ENCODE measurements around the gene MYF6.

The MYF6 gene

DNA sequence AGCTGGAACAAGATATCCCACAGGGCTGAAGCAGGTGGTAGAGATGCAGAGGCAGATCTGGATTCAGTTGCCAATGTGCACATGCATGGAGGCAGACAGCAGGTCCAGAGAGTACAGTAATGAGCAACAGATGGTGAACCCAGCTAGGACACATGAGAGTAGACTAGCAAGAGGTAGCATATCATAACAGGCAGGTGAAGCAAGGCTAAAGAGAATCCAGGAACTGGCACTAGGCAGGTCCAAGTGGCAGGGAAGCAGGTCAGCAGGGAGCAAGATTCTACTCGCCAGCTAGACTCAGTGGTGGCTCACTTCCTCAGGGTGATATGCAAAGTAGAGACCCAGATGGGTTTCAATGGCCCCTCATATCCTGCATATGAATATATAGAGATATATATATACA, 15.3 kb upstream of the MYF6 start:
- H3F3A ChIP-seq (ENCODE audit: insufficient read depth): no peaks in the 10 kb centered on the region
- no peak overlapping the region for H3K4me3 ChIP-seq (ENCODE audit: insufficient read depth, low read length, poor library complexity, severe bottlenecking)
- peaks cover 3% of the 10 kb centered on the region; the same call in 1 of the 2 replicates for H3K9me2 ChIP-seq (replicated peaks; ENCODE audit: insufficient read depth, low read length)
- no peak overlapping the region for H3K9ac ChIP-seq (ENCODE audit: low read length)
- no peaks in the 10 kb centered on the region for H4K20me1 ChIP-seq (ENCODE audit: low read depth, low read length)
- TF ChIP-seq EZH2phosphoT487 (conservative IDR thresholded peaks at IDR 0.05; ENCODE audit: low read length): no peak
- no peak overlapping the region for H3K27ac ChIP-seq (ENCODE audit: low read depth, low read length)
- H2AFZ ChIP-seq (ENCODE audit: low read depth, low read length, severe bottlenecking): no peak overlapping the region
- H3K4me2 ChIP-seq (ENCODE audit: low read depth, low read length, poor library complexity, severe bottlenecking): no peak overlapping the region
- no peaks in the 10 kb centered on the region for H3K36me3 ChIP-seq (ENCODE audit: low read length)
- no peaks in the 10 kb centered on the region for H3K79me2 ChIP-seq (ENCODE audit: insufficient read depth, low read length)
- H3K27me3 ChIP-seq (ENCODE audit: low read length): no peaks in the 10 kb centered on the region
- no peaks in the 10 kb centered on the region for H3K9me3 ChIP-seq (ENCODE audit: insufficient read depth, low read length)

DNA sequence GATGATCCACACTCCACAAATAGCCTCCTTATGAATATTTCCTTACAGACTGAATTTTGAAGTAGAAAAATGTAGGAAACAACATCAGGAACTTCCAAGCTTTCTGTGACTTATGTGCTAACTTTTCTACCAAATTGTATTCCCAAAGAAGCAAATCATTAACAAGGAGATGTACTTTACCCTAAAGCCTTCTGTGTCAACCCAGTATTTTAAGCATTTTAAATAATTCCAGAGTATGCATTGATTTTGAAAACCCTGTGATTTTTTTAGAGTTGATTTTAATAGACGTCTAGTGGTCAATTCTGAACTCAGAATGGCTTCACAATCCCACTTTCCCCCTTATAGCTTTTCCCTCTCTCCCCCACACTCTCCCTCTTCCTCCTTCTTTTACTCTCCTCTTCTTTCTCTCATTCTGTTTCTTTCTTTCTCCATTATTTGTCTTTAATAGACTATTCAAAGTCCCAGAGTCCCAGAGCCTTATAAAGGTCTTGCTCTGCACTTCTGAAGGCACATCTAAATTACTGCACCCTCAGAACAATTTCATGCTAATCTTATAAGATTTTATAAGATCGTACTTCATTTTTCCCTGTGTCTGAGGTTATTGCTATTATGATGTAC, 10.1 kb upstream of the MYF6 start:
- no peaks in the 10 kb centered on the region for H3K27me3 ChIP-seq (ENCODE audit: low read length)
- no peaks in the 10 kb centered on the region for H3K9me3 ChIP-seq (ENCODE audit: insufficient read depth, low read length)
- no peak overlapping the region for H2AFZ ChIP-seq (ENCODE audit: low read depth, low read length, severe bottlenecking)
- H3F3A ChIP-seq (ENCODE audit: insufficient read depth): no peaks in the 10 kb centered on the region
- TF ChIP-seq, protein P1, sequence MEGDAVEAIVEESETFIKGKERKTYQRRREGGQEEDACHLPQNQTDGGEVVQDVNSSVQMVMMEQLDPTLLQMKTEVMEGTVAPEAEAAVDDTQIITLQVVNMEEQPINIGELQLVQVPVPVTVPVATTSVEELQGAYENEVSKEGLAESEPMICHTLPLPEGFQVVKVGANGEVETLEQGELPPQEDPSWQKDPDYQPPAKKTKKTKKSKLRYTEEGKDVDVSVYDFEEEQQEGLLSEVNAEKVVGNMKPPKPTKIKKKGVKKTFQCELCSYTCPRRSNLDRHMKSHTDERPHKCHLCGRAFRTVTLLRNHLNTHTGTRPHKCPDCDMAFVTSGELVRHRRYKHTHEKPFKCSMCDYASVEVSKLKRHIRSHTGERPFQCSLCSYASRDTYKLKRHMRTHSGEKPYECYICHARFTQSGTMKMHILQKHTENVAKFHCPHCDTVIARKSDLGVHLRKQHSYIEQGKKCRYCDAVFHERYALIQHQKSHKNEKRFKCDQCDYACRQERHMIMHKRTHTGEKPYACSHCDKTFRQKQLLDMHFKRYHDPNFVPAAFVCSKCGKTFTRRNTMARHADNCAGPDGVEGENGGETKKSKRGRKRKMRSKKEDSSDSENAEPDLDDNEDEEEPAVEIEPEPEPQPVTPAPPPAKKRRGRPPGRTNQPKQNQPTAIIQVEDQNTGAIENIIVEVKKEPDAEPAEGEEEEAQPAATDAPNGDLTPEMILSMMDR (IDR thresholded peaks at IDR 0.05; ENCODE audit: insufficient read depth, low read length, poor library complexity, severe bottlenecking): no peak
- TF ChIP-seq EZH2phosphoT487 (conservative IDR thresholded peaks at IDR 0.05; ENCODE audit: low read length): no peak
- H3K4me2 ChIP-seq (ENCODE audit: low read depth, low read length, poor library complexity, severe bottlenecking): no peak overlapping the region
- no peaks in the 10 kb centered on the region for H4K20me1 ChIP-seq (ENCODE audit: low read depth, low read length)
- H3K27ac ChIP-seq (ENCODE audit: low read depth, low read length): no peak overlapping the region
- H3K9ac ChIP-seq (ENCODE audit: low read length): no peak overlapping the region
- no peak overlapping the region for H3K4me3 ChIP-seq (ENCODE audit: insufficient read depth, low read length, poor library complexity, severe bottlenecking)
- no peaks in the 10 kb centered on the region for H3K36me3 ChIP-seq (ENCODE audit: low read length)
- H3K79me2 ChIP-seq (ENCODE audit: insufficient read depth, low read length): no peaks in the 10 kb centered on the region
- H3K9me2 ChIP-seq (replicated peaks; ENCODE audit: insufficient read depth, low read length): no peaks in the 10 kb centered on the region

DNA sequence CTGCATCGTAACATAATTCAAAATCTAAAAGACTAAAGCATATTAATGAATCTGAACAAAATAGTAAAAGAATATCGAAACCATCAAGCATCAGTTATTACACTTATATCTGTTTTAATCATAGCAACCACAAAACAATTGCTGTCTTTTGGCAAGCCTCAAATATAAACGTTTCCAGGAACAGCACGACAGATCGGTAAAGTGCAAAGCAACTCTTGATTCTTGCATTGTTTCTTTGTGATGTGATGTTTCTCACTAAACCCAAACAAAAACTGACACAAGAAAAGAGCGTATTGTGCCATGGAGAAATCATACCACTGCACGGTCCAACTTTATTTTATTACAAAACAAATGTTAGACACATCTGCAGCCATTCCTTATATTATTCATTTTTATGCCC, 9.2 kb upstream of the MYF6 start:
- no peaks in the 10 kb centered on the region for H4K20me1 ChIP-seq (ENCODE audit: low read depth, low read length)
- no peak overlapping the region for H2AFZ ChIP-seq (ENCODE audit: low read depth, low read length, severe bottlenecking)
- H3K4me2 ChIP-seq (ENCODE audit: low read depth, low read length, poor library complexity, severe bottlenecking): no peak overlapping the region
- H3K27ac ChIP-seq (ENCODE audit: low read depth, low read length): no peak overlapping the region
- H3K4me3 ChIP-seq (ENCODE audit: insufficient read depth, low read length, poor library complexity, severe bottlenecking): no peak overlapping the region
- no peak for TF ChIP-seq EZH2phosphoT487 (conservative IDR thresholded peaks at IDR 0.05; ENCODE audit: low read length)
- TF ChIP-seq, protein P1 (IDR thresholded peaks at IDR 0.05; ENCODE audit: insufficient read depth, low read length, poor library complexity, severe bottlenecking): no peak
- H3F3A ChIP-seq (ENCODE audit: insufficient read depth): no peaks in the 10 kb centered on the region
- no peaks in the 10 kb centered on the region for H3K79me2 ChIP-seq (ENCODE audit: insufficient read depth, low read length)
- no peaks in the 10 kb centered on the region for H3K9me3 ChIP-seq (ENCODE audit: insufficient read depth, low read length)
- H3K9ac ChIP-seq (ENCODE audit: low read length): no peak overlapping the region
- H3K27me3 ChIP-seq (ENCODE audit: low read length): no peaks in the 10 kb centered on the region
- H3K9me2 ChIP-seq (replicated peaks; ENCODE audit: insufficient read depth, low read length): no peaks in the 10 kb centered on the region
- no peaks in the 10 kb centered on the region for H3K36me3 ChIP-seq (ENCODE audit: low read length)

- H3K9ac ChIP-seq (ENCODE audit: low read length): no peak overlapping the region
- H3K4me2 ChIP-seq (ENCODE audit: low read depth, low read length, poor library complexity, severe bottlenecking): no peak overlapping the region
- no peaks in the 10 kb centered on the region for H3K36me3 ChIP-seq (ENCODE audit: low read length)
- no peak for TF ChIP-seq EZH2phosphoT487 (conservative IDR thresholded peaks at IDR 0.05; ENCODE audit: low read length)
- TF ChIP-seq, protein P1 (IDR thresholded peaks at IDR 0.05; ENCODE audit: insufficient read depth, low read length, poor library complexity, severe bottlenecking): no peak
- H3K27ac ChIP-seq (ENCODE audit: low read depth, low read length): no peak overlapping the region
- H2AFZ ChIP-seq (ENCODE audit: low read depth, low read length, severe bottlenecking): no peak overlapping the region
- H3K27me3 ChIP-seq (ENCODE audit: low read length): no peaks in the 10 kb centered on the region
- no peaks in the 10 kb centered on the region for H3K9me2 ChIP-seq (replicated peaks; ENCODE audit: insufficient read depth, low read length)
- no peaks in the 10 kb centered on the region for H4K20me1 ChIP-seq (ENCODE audit: low read depth, low read length)
- no peaks in the 10 kb centered on the region for H3K9me3 ChIP-seq (ENCODE audit: insufficient read depth, low read length)
- no peak overlapping the region for H3K4me3 ChIP-seq (ENCODE audit: insufficient read depth, low read length, poor library complexity, severe bottlenecking)
- no peaks in the 10 kb centered on the region for H3K79me2 ChIP-seq (ENCODE audit: insufficient read depth, low read length)
- H3F3A ChIP-seq (ENCODE audit: insufficient read depth): no peaks in the 10 kb centered on the region
Observed at GRCh38 chr12:80698847-80699542, 8.4 kb upstream of the MYF6 start.
